OCI-LY1 (cell line): ENCODE results near the gene IFT74.

Experiments used
- H2AFZ ChIP-seq: fragments of 200-600 bp; sonication (generic), shearing (Covaris generic); 2 replicates; pipeline ENCODE4 v1.6.0; 2014; ENCODE audit warnings: antibody characterized with exemption, mild to moderate bottlenecking, low read length
- H3F3A ChIP-seq: fragments of 200-600 bp; sonication (generic), shearing (Covaris generic); 2 replicates; pipeline ENCODE4 v1.6.0; 2014; ENCODE audit warnings: mild to moderate bottlenecking, antibody characterized with exemption, low read length, moderate library complexity; ENCODE audit not compliant: insufficient read depth
- H3K27ac ChIP-seq: fragments of 200-600 bp; sonication (generic); 2 replicates; pipeline ENCODE4 v1.5.1; 2014; ENCODE audit warnings: low read length, mixed run types, mild to moderate bottlenecking, low read depth; ENCODE audit not compliant: poor library complexity, severe bottlenecking
- H3K27me3 ChIP-seq: fragments of 200-600 bp; sonication (generic); 2 replicates; pipeline ENCODE4 v1.6.0; 2014; ENCODE audit warnings: antibody characterized with exemption, mild to moderate bottlenecking, low read length, moderate library complexity; ENCODE audit not compliant: insufficient read depth
- H3K36me3 ChIP-seq: fragments of 200-600 bp; sonication (generic); 2 replicates; pipeline ENCODE4 v1.6.1; 2014; ENCODE audit warnings: mild to moderate bottlenecking, antibody characterized with exemption, low read length, moderate library complexity, mixed read lengths; ENCODE audit not compliant: insufficient read depth
- H3K4me1 ChIP-seq: fragments of 200-600 bp; sonication (generic); 2 replicates; pipeline ENCODE4 v1.5.1; 2014; ENCODE audit warnings: mild to moderate bottlenecking, low read length, moderate library complexity; ENCODE audit not compliant: insufficient read depth, severe bottlenecking
- H3K4me2 ChIP-seq: fragments of 200-600 bp; sonication (generic), shearing (Covaris generic); 2 replicates; pipeline ENCODE4 v1.6.1; 2014; ENCODE audit warnings: low read length
- H3K4me3 ChIP-seq: fragments of 200-600 bp; sonication (generic); 2 replicates; pipeline ENCODE4 v1.5.1; 2014; ENCODE audit warnings: low read length, low read depth, mild to moderate bottlenecking, mixed read lengths; ENCODE audit not compliant: poor library complexity, severe bottlenecking
- H3K79me2 ChIP-seq: fragments of 200-600 bp; shearing (Covaris generic); 2 replicates; pipeline ENCODE4 v1.6.1; 2016; ENCODE audit warnings: mixed run types, low read length, mixed read lengths; ENCODE audit not compliant: insufficient read depth
- H3K9ac ChIP-seq: fragments of 200-600 bp; sonication (generic), shearing (Covaris generic); 2 replicates; pipeline ENCODE4 v1.6.1; 2014; ENCODE audit warnings: mild to moderate bottlenecking, low read length, mixed read lengths
- H3K9me2 ChIP-seq: fragments of 200-600 bp; sonication (generic), shearing (Covaris generic); 2 replicates; pipeline ENCODE4 v1.6.1; 2014; ENCODE audit warnings: low read depth, mild to moderate bottlenecking, low read length, mixed read lengths
- H3K9me3 ChIP-seq: fragments of 200-600 bp; shearing (Covaris generic); 2 replicates; pipeline ENCODE4 v1.6.1; 2014; ENCODE audit warnings: low read length, mixed read lengths
- H4K20me1 ChIP-seq: fragments of 200-600 bp; sonication (generic), shearing (Covaris generic); 2 replicates; pipeline ENCODE4 v1.6.0; 2016; ENCODE audit warnings: mild to moderate bottlenecking, low read length; ENCODE audit not compliant: insufficient read depth
- CTCF ChIP-seq: fragments of 200-600 bp; sonication (generic), shearing (Covaris generic); IDR thresholded peaks from 2 replicates; pipeline ENCODE4 v1.5.1; 2017; ENCODE audit warnings: mild to moderate bottlenecking, antibody characterized with exemption, low read length, moderate library complexity, mixed read lengths
- EZH2 ChIP-seq: fragments of 200-600 bp; sonication (generic), shearing (Covaris generic); IDR thresholded peaks from 2 replicates; pipeline ENCODE4 v1.8.0; 2017; ENCODE audit warnings: borderline replicate concordance, mixed run types, mild to moderate bottlenecking, antibody characterized with exemption, low read length, moderate library complexity, mixed read lengths

The IFT74 gene

GRCh38 chr9:27065288-27065687, 109.1 kb downstream of the IFT74 start:
- Histone ChIP-seq H3K9me3 (no peaks in the 10 kb centered on the region), H3K9me2 (no peaks in the 10 kb centered on the region), H3K4me3 (no peak overlapping the region), H2AFZ (no peak overlapping the region), H3K79me2 (no peaks in the 10 kb centered on the region), H3K4me2 (no peak overlapping the region), H4K20me1 (no peaks in the 10 kb centered on the region), H3K4me1 (no peaks in the 10 kb centered on the region), H3K27me3 (no peaks in the 10 kb centered on the region), H3K36me3 (no peaks in the 10 kb centered on the region), H3K9ac (no peak overlapping the region), H3K27ac (no peak overlapping the region), H3F3A (no peaks in the 10 kb centered on the region)
- no peak for TF ChIP-seq EZH2
- TF ChIP-seq CTCF, result no peak

GRCh38 chr9:27073841-27074728, 117.9 kb downstream of the IFT74 start:
- TF ChIP-seq CTCF (no peak), EZH2 (no peak)

GRCh38 chr9:27078685-27079084, 122.5 kb downstream of the IFT74 start:
- H3K36me3 ChIP-seq, result no peaks in the 10 kb centered on the region
- no peak for TF ChIP-seq CTCF
- no peak for TF ChIP-seq EZH2

More at GRCh38 chr9:27073841-27074728, 117.9 kb downstream of the IFT74 start:
- Histone ChIP-seq H3F3A (no peaks in the 10 kb centered on the region), H2AFZ (no peak overlapping the region), H3K4me3 (no peak overlapping the region), H3K4me1 (no peaks in the 10 kb centered on the region), H3K36me3 (no peaks in the 10 kb centered on the region), H3K9me2 (no peaks in the 10 kb centered on the region), H3K27ac (no peak overlapping the region), H3K4me2 (no peak overlapping the region), H3K27me3 (no peaks in the 10 kb centered on the region), H4K20me1 (no peaks in the 10 kb centered on the region), H3K9me3 (no peaks in the 10 kb centered on the region), H3K79me2 (no peaks in the 10 kb centered on the region), H3K9ac (no peak overlapping the region)

More at GRCh38 chr9:27078685-27079084, 122.5 kb downstream of the IFT74 start:
- Histone ChIP-seq H2AFZ (no peak overlapping the region), H3K4me3 (no peak overlapping the region), H3K27me3 (no peaks in the 10 kb centered on the region), H3K9ac (no peak overlapping the region), H3K9me3 (no peaks in the 10 kb centered on the region), H3K79me2 (no peaks in the 10 kb centered on the region), H3K4me1 (no peaks in the 10 kb centered on the region), H4K20me1 (no peaks in the 10 kb centered on the region), H3F3A (no peaks in the 10 kb centered on the region), H3K27ac (no peak overlapping the region), H3K9me2 (no peaks in the 10 kb centered on the region), H3K4me2 (no peak overlapping the region)
